Measurements from ENCODE around the gene MAMLD1.

DNA sequence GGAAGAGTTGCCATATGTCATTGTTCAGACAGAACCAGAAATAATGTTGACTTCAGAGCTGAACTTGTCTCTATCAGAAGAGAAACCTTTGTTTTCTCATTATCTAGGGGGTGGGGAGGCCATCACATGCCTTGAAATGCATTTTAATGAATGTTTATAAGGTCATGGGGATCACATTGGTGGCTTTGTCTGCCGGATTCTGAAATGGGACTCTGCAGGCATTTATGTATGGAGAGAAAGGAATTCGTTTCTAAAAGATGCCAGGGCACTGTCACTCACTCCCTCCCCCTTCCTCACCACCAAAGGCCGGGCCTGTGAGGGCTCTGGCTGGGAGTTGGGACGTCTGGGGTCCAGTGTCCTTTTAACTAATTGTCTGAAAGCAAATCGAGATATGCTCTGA is 102.2 kb downstream of the MAMLD1 start:
- TF ChIP-seq, protein P1, sequence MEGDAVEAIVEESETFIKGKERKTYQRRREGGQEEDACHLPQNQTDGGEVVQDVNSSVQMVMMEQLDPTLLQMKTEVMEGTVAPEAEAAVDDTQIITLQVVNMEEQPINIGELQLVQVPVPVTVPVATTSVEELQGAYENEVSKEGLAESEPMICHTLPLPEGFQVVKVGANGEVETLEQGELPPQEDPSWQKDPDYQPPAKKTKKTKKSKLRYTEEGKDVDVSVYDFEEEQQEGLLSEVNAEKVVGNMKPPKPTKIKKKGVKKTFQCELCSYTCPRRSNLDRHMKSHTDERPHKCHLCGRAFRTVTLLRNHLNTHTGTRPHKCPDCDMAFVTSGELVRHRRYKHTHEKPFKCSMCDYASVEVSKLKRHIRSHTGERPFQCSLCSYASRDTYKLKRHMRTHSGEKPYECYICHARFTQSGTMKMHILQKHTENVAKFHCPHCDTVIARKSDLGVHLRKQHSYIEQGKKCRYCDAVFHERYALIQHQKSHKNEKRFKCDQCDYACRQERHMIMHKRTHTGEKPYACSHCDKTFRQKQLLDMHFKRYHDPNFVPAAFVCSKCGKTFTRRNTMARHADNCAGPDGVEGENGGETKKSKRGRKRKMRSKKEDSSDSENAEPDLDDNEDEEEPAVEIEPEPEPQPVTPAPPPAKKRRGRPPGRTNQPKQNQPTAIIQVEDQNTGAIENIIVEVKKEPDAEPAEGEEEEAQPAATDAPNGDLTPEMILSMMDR (conservative IDR thresholded peaks at IDR 0.05; ENCODE audit: low read depth, low read length): no peak
- TF ChIP-seq EZH2 (IDR thresholded peaks at IDR 0.05; ENCODE audit: borderline replicate concordance, low read depth, low read length, poor library complexity, severe bottlenecking): no peak
